Measurements from ENCODE around the gene ASTN2.
"Not testable (repeated sequence)": the region's sequence is repeated elsewhere in the genome, so short reads cannot be mapped to it uniquely, and the experiment has no call there.

The ASTN2 gene

GRCh38 chr9:116460026-116460425 lies 954.8 kb downstream of the ASTN2 start:
- no peak overlapping the region for H3K4me3 ChIP-seq (ENCODE audit: low read depth, low read length)
- DNase-seq (ENCODE audit: low read depth): no peak
- no peak for TF ChIP-seq POLR2A (IDR thresholded peaks at IDR 0.05; ENCODE audit: extremely low read depth, insufficient read length)
- TF ChIP-seq MYC (IDR thresholded peaks at IDR 0.05; ENCODE audit: low read depth, low read length): no peak
- no peak for TF ChIP-seq MAX (IDR thresholded peaks at IDR 0.05; ENCODE audit: low read depth, low read length)
- TF ChIP-seq, protein P1, sequence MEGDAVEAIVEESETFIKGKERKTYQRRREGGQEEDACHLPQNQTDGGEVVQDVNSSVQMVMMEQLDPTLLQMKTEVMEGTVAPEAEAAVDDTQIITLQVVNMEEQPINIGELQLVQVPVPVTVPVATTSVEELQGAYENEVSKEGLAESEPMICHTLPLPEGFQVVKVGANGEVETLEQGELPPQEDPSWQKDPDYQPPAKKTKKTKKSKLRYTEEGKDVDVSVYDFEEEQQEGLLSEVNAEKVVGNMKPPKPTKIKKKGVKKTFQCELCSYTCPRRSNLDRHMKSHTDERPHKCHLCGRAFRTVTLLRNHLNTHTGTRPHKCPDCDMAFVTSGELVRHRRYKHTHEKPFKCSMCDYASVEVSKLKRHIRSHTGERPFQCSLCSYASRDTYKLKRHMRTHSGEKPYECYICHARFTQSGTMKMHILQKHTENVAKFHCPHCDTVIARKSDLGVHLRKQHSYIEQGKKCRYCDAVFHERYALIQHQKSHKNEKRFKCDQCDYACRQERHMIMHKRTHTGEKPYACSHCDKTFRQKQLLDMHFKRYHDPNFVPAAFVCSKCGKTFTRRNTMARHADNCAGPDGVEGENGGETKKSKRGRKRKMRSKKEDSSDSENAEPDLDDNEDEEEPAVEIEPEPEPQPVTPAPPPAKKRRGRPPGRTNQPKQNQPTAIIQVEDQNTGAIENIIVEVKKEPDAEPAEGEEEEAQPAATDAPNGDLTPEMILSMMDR (IDR thresholded peaks at IDR 0.05; ENCODE audit: low read depth, low read length): no peak

GRCh38 chr9:116459576-116459975 lies 955.3 kb downstream of the ASTN2 start:
- no peak overlapping the region for H3K4me3 ChIP-seq (ENCODE audit: low read depth, low read length)
- DNase-seq (ENCODE audit: low read depth): no peak
- no peak for TF ChIP-seq MYC (IDR thresholded peaks at IDR 0.05; ENCODE audit: low read depth, low read length)
- no peak for TF ChIP-seq MAX (IDR thresholded peaks at IDR 0.05; ENCODE audit: low read depth, low read length)
- TF ChIP-seq, protein P1 (IDR thresholded peaks at IDR 0.05; ENCODE audit: low read depth, low read length): no peak
- TF ChIP-seq POLR2A (IDR thresholded peaks at IDR 0.05; ENCODE audit: extremely low read depth, insufficient read length): no peak

DNA sequence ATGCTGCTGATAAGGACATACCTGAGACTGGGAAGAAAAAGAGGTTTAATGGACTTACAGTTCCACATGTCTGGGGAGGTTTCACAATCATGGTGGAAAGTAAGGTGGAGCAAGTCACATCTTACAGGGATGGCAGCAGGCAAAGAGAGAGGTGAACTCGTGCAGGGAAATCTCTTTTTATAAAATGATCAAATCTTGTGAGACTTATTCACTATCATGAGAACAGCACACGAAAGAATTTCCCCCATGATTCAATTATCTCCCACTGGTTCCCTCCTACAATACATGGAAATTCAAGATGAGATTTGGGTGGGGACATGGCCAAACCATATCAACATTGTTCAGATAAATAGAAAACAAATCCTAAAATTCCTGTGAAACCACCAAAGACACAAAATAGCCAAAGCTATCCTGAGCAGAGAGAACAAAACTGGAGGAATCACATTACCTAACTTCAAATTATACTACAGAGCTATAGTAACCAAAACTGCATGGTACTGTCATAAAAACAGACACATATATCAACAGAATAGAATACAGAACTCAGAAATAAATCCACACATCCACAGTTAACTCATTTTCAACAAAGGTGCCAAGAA lies 958.3 kb downstream of the ASTN2 start:
- TF ChIP-seq, protein P1 (IDR thresholded peaks at IDR 0.05; ENCODE audit: low read depth, low read length): no peak
- TF ChIP-seq MYC (IDR thresholded peaks at IDR 0.05; ENCODE audit: low read depth, low read length): no peak
- no peak for TF ChIP-seq MAX (IDR thresholded peaks at IDR 0.05; ENCODE audit: low read depth, low read length)
- TF ChIP-seq POLR2A (IDR thresholded peaks at IDR 0.05; ENCODE audit: extremely low read depth, insufficient read length): no peak
- no peak for DNase-seq (ENCODE audit: low read depth)
- H3K4me3 ChIP-seq (ENCODE audit: low read depth, low read length): no peak overlapping the region

GRCh38 chr9:116454539-116454938 lies 960.3 kb downstream of the ASTN2 start:
- H3K4me3 ChIP-seq (ENCODE audit: low read depth, low read length); DNase-seq (ENCODE audit: low read depth): not testable (repeated sequence)

DNA sequence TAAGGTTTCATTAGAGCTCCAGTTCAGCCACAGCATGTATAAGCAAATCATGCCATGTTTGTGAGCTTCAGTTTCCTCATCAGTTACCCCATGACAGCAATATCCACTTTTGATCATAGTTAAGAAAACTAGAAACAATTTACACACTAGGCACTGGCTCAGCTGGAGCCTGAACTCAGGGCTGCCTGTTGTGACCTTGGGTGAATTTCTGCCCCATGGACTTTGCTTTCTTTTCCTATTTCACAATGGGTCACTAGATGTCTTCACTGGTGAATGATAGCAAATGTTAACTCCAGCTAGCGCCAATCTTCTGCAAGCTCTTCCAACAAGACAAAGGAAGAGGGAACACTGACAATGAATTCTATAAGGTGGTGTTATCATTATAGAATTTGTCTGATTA lies 961.1 kb downstream of the ASTN2 start:
- TF ChIP-seq, protein P1 (IDR thresholded peaks at IDR 0.05; ENCODE audit: low read depth, low read length): no peak
- no peak for TF ChIP-seq MAX (IDR thresholded peaks at IDR 0.05; ENCODE audit: low read depth, low read length)
- DNase-seq (ENCODE audit: low read depth): no peak
- no peak overlapping the region for H3K4me3 ChIP-seq (ENCODE audit: low read depth, low read length)

- TF ChIP-seq MAX (IDR thresholded peaks at IDR 0.05; ENCODE audit: low read depth, low read length): no peak
- no peak for TF ChIP-seq POLR2A (IDR thresholded peaks at IDR 0.05; ENCODE audit: extremely low read depth, insufficient read length)
- TF ChIP-seq, protein P1 (IDR thresholded peaks at IDR 0.05; ENCODE audit: low read depth, low read length): no peak
- no peak for TF ChIP-seq MYC (IDR thresholded peaks at IDR 0.05; ENCODE audit: low read depth, low read length)
- no peak for DNase-seq (ENCODE audit: low read depth)
- H3K4me3 ChIP-seq (ENCODE audit: low read depth, low read length): no peak overlapping the region
Observed at GRCh38 chr9:116452634-116453033, 962.2 kb downstream of the ASTN2 start.
